Ishikawa (cell line): ENCODE measurements around the gene ZGPAT.

Source experiments
- CEBPB ChIP-seq: IDR thresholded peaks from 2 replicates; pipeline ENCODE4 v1.6.1; 2012
- CREB1 ChIP-seq: IDR thresholded peaks from 2 replicates; pipeline ENCODE4 v1.6.1; 2012; ENCODE audit warnings: low read depth
- EGR1 ChIP-seq: IDR thresholded peaks from 2 replicates; pipeline ENCODE4 v1.6.1; 2012
- EP300 ChIP-seq: IDR thresholded peaks from 2 replicates; pipeline ENCODE4 v1.6.1; 2012; ENCODE audit warnings: borderline replicate concordance
- FOXM1 ChIP-seq: IDR thresholded peaks from 2 replicates; pipeline ENCODE4 v1.6.1; 2012; ENCODE audit warnings: low read depth, borderline replicate concordance
- NFIC ChIP-seq: IDR thresholded peaks from 2 replicates; pipeline ENCODE4 v1.6.1; 2012
- RAD21 ChIP-seq: IDR thresholded peaks from 2 replicates; pipeline ENCODE4 v1.6.1; 2012; ENCODE audit warnings: low read depth
- TAF1 ChIP-seq: IDR thresholded peaks from 2 replicates; pipeline ENCODE4 v1.6.1; 2012; ENCODE audit warnings: low read depth, mild to moderate bottlenecking
- TCF12 ChIP-seq: IDR thresholded peaks from 2 replicates; pipeline ENCODE4 v1.6.1; 2012; ENCODE audit warnings: low read depth
- TEAD4 ChIP-seq: IDR thresholded peaks from 2 replicates; pipeline ENCODE4 v1.6.1; 2012
- YY1 ChIP-seq: IDR thresholded peaks from 2 replicates; pipeline ENCODE4 v1.6.1; 2012; ENCODE audit warnings: low read depth
- ZBTB7A ChIP-seq: IDR thresholded peaks from 2 replicates; pipeline ENCODE4 v1.6.1; 2012; ENCODE audit warnings: low read depth
- TF ChIP-seq, protein P1 (sequence below): IDR thresholded peaks from 2 replicates; pipeline ENCODE4 v1.6.1; 2012
- TF ChIP-seq, protein P2 (sequence below): IDR thresholded peaks from 2 replicates; pipeline ENCODE4 v1.6.1; 2012
- TF ChIP-seq, protein P3 (sequence below): IDR thresholded peaks from 2 replicates; pipeline ENCODE4 v1.6.1; 2012; ENCODE audit warnings: low read depth, mild to moderate bottlenecking

Gene ZGPAT

GRCh38 chr20:63703976-63704748, 3.7 kb upstream of the ZGPAT start:
- TF ChIP-seq YY1 (no peak), TAF1 (no peak), RAD21 (no peak), CREB1 (no peak), TCF12 (no peak)

GRCh38 chr20:63704749-63705117, 3.1 kb upstream of the ZGPAT start:
- TF ChIP-seq CEBPB (no peak), NFIC (no peak), CREB1 (no peak)
- TF ChIP-seq, protein P1, sequence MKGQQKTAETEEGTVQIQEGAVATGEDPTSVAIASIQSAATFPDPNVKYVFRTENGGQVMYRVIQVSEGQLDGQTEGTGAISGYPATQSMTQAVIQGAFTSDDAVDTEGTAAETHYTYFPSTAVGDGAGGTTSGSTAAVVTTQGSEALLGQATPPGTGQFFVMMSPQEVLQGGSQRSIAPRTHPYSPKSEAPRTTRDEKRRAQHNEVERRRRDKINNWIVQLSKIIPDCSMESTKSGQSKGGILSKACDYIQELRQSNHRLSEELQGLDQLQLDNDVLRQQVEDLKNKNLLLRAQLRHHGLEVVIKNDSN = no peak

DNA sequence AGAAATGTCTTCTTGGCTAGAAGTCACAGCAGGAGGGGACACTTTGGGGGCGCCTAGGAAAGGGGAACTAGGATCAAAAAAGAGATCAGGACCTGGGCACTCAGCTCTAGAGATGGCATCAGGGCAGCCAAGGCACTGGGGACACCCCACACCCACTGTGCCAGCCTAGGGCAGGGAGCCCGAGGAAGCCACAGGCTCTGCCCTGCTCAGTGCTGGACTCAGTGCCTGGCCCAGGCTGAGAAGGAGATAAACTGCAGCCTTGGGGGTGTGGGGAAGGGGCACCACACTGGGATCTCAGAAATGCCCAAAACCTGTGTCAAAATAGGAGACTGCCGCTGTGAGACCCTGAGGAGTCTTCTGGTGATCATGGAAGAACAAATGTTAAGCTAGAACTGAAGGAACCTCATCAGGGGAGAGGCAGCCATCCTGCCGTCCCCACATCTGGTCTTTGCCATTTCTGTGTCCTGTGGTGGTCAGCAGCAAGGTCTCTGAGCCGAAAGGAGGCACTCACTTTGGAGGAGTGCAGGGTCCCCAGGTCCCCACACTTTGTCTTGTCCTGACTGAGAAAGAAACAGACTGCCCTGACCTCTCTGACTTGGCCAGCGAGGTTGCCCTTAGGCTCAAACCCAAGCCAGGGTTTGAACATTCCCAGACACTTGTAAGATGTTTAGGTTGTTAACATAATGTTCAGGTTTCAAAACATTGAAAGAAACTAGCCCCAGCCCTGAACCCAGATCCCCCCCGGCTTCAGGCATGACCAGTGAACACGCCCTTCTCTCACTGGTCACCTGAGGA, 2.4 kb upstream of the ZGPAT start:
- no peak for TF ChIP-seq TEAD4
- TF ChIP-seq ZBTB7A = no peak
- no peak for TF ChIP-seq NFIC
- no peak for TF ChIP-seq EP300
- TF ChIP-seq, protein P2, sequence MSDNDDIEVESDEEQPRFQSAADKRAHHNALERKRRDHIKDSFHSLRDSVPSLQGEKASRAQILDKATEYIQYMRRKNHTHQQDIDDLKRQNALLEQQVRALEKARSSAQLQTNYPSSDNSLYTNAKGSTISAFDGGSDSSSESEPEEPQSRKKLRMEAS = no peak
- TF ChIP-seq TAF1 = no peak
- no peak for TF ChIP-seq YY1
- TF ChIP-seq, protein P1 = no peak
- TF ChIP-seq CREB1 = no peak
- TF ChIP-seq TCF12 = no peak
- TF ChIP-seq CEBPB = no peak
- TF ChIP-seq, protein P3, sequence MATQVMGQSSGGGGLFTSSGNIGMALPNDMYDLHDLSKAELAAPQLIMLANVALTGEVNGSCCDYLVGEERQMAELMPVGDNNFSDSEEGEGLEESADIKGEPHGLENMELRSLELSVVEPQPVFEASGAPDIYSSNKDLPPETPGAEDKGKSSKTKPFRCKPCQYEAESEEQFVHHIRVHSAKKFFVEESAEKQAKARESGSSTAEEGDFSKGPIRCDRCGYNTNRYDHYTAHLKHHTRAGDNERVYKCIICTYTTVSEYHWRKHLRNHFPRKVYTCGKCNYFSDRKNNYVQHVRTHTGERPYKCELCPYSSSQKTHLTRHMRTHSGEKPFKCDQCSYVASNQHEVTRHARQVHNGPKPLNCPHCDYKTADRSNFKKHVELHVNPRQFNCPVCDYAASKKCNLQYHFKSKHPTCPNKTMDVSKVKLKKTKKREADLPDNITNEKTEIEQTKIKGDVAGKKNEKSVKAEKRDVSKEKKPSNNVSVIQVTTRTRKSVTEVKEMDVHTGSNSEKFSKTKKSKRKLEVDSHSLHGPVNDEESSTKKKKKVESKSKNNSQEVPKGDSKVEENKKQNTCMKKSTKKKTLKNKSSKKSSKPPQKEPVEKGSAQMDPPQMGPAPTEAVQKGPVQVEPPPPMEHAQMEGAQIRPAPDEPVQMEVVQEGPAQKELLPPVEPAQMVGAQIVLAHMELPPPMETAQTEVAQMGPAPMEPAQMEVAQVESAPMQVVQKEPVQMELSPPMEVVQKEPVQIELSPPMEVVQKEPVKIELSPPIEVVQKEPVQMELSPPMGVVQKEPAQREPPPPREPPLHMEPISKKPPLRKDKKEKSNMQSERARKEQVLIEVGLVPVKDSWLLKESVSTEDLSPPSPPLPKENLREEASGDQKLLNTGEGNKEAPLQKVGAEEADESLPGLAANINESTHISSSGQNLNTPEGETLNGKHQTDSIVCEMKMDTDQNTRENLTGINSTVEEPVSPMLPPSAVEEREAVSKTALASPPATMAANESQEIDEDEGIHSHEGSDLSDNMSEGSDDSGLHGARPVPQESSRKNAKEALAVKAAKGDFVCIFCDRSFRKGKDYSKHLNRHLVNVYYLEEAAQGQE = no peak
- TF ChIP-seq EGR1 = no peak
- no peak for TF ChIP-seq RAD21
- no peak for TF ChIP-seq FOXM1

GRCh38 chr20:63706027-63706695, 1.7 kb upstream of the ZGPAT start:
- TF ChIP-seq EP300 (no peak), TEAD4 (no peak), TCF12 (no peak), CREB1 (no peak)
- TF ChIP-seq, protein P1 = no peak

DNA sequence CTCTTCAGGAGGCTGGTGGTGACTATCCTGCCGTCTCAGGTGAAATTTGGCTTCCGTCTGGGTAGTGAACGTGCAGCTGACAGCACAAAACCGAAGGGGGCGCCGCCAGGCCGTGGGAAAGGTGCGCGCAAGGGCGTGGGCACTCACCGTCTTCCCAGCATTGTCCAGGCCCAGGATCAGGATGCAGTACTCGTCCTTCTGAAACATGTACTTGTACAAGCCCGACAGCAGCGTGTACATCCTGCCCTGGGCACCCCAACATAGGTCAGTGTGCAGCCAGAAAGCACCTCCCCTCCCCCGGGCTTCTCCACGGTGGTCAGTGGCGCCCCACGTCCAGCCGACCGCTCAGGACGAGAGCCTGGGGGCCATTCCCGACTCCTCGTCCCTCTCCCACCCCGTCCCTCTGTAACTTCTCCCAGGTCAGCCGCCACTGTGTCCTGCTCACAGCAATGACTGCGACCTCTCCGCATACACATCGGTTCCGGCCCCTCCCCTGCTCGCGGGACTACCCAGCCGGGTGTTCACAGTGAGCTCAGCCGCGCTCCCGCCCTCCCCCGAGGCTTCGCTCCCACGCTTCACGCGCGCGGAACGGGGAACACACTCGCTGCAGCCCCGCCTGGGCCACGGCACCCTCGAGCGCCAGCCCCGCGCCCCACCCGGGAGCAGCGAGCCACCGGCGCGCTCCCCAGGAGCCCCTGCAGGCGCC, 834 bp upstream of the ZGPAT start:
- peak; percentile 59 for TF ChIP-seq RAD21
- no peak for TF ChIP-seq TEAD4
- TF ChIP-seq TCF12 = no peak

DNA sequence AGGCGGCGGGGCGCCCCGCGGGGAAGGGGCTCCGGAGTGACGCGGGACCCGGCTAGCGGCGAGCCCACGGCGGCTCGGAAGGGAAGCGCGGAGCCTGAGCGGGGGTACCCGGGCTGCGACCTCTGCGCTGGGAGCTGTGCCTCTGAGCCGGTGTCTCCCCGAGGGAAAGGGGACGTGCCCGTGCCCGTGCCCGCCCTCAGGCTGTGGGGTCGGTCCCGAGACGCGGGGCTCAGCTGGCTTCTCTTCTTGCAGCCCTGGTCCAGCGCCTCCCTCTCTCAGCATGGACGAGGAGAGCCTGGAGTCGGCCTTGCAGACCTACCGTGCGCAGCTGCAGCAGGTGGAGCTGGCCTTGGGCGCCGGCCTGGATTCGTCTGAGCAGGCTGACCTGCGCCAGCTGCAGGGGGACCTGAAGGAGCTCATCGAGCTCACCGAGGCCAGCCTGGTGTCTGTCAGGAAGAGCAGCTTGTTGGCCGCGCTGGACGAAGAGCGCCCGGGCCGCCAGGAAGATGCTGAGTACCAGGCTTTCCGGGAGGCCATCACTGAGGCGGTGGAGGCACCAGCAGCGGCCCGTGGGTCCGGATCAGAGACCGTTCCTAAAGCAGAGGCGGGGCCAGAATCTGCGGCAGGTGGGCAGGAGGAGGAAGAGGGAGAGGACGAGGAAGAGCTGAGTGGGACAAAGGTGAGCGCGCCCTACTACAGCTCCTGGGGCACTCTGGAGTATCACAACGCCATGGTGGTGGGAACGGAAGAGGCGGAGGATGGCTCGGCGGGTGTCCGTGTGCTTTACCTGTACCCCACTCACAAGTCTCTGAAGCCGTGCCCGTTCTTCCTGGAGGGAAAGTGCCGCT, 686 bp downstream of the ZGPAT start:
- TF ChIP-seq TAF1 (no peak), NFIC (no peak), ZBTB7A (no peak), YY1 (no peak), RAD21 (no peak)
- TF ChIP-seq, protein P1 = no peak
